HG03066 (cell line): ENCODE measurements around the gene MAP2K5.
A peak's percentile ranks its signal among the peaks of the same experiment; 100 is the strongest.

Experiments used
- ATAC-seq: cut with Tn5 transposase; IDR thresholded peaks from one replicate; pipeline ENCODE4 v1.9.1; 2021; ENCODE audit warnings: low read depth; ENCODE audit not compliant: unreplicated experiment

MAP2K5 gene

DNA sequence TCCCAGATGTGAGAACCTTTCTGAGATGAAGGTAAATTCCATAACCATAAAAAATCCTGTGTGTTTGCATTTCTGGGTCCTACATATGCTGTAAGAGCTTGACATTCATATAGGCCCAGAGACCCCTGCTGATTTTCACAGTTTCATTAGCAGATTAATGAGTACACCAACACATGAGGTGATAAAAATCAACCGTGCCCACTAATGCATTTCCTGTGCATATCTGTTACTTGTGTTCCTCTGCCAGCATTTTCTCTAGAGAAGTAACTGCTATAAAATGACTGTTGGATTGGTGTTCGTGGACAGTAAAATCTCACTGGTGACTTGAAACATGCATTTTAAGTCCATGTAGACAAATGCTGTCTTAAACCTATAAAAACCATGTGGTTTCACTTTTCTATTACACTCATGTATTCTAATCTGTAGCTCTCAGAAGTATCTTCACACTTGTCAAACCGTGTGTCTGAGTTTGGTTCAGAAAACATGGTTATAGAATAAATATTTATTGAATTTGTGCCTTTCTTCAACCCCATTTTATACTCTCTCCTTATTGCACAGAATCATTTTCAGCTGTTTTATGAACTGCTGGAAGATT, 14.6 kb downstream of the MAP2K5 start:
- no peak for ATAC-seq

DNA sequence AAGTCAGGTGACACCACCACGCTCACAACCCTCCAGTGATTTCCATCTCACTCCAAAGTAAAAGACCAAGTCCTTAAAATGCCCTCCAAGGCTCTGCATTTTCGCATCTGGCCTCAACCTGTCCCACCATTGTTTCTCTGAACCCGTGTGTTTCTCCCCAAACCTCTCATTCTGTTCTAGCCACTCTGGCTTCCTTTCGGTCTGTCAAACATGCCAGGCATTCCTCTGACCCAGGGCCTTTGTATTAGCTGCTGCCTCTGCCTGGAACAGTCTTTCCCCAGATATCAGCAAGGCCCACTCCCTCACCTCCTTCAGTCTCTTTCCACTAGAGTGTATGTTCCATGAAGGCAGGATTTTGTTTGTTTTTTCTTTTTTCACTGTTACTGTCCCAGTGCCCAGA, 16.0 kb downstream of the MAP2K5 start:
- no peak for ATAC-seq

DNA sequence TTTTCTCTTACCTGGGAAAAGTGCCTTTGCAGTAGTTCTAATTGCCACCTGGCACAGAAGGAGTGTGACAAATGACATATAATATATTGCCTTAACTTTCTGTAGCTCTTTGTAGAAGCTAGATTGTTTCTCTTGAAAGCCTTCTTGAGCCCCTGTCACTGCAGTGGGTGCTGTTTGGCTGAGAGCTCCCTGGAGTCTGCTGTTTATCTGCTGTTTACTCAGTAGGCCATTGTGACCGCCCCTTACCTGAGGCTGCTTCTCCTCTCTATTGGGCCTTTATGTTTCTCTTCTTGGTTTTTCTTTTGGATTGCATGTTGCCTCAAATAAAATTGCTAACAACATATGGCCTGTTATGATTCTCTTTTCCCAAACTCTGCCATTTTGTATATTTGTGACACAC, 16.7 kb downstream of the MAP2K5 start:
- ATAC-seq: no peak

DNA sequence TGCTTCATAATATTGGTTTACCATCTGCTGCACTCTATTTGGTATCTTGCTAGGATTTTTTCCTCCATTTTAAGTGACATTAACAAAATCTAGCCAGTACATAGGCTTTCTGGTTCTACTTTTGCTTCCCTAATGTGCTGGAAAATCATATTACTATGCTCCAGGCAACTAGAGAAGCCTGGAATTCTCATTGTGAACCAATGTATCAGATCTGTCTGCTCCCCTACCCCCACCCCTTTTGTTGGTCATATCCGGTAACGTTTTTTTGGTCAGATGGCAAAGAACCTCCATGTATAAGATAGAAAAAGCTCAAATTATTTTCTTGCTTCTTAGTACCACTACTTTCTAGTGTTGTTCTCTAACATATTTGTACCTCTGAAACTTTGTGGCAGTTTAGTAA, 17.1 kb downstream of the MAP2K5 start:
- ATAC-seq: no peak

DNA sequence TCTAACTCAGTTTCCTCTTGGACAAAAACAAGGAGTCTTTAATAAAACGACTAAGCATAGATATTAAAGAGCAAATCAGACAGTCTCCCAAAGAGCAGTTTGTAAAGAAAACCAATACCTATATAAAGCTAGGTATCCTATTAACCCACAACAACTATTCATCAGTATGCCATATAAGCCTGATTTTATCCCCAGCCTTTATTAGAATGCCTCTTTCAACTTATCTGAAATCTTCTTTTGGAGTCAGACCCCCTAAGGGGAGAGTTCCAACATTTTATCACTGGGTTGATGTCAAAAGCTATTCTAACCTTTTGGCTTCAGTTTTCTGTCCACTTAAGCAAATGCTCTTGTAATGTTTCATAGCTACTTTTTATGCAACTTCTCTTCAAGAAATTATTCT, 17.8 kb downstream of the MAP2K5 start:
- no peak for ATAC-seq

DNA sequence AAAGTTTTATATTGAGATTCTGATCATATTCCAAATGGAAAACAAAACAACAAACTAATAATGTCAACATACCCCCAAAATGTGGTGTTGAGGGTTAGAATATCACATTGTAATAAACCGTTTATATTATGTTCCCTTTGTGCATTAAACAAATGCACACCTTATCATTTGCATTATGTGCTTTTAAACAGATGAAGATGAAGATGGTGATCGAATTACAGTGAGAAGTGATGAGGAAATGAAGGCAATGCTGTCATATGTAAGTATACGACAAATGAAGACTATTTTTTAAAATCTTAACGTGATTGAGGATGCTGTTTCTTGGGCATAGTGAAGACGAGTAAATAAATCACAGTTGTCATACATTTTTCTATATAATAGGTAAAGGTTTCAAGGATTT, 20.6 kb downstream of the MAP2K5 start:
- ATAC-seq: no peak

DNA sequence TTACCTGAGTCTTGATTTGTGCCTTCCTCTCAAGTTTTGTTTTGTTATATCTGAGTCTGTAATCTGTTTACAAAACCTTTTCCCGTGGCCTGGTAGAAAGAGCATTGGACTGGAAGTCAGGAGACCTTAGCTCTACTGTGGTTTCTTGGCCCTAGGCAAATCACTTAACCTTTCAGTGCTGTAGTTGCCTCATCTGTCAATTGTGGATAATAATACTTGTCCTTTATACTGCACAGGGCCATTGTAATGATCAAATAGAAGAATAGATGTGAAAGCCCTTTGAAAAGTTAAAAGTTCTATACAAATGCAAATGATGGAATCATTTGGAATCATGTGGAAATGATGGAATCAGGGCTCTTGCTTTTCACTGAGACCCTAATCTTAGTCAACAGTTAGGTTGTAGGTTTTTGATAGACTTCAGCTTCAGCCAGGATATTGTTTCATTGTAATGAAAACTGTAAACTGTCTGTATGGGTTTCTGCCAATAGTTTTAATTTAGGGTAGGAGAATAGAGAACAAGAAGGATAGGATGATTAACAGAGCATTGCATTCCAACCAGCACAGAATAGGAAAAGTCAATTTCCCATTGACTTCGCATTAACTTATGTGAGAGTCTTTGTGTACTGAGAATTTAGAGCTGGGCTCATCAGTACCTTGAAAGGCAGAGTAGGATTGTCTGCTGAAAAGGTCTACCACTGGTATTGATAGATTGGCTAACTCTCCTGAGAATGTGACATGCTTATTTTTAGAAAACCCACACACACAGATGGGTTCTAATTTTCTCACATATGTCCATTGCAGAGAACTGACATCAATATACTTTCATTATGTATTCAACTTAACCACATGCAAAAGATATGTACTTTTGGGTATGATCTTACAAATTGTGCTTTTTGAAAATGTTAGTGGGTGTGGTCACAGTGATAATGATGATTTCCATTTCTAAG, 21.8 kb downstream of the MAP2K5 start:
- ATAC-seq: peak; percentile 94

DNA sequence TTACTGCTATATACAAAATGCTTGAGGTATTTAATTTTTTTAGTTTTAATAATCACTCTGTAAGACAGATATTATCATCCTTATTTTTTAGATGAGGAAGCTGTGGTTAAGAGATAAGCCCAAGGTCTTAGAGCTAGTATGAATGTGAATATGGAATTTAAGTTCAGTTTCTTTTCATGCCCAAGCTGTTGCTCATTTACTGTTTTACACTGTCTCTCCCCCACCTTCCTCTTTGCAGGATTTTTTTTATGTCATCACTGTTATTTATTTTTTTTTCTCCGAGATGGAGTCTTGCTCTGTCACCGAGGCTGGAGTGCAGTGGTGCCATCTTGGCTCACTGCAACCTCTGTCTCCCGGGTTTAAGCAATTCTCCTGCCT, 22.5 kb downstream of the MAP2K5 start:
- ATAC-seq: peak; percentile 25

DNA sequence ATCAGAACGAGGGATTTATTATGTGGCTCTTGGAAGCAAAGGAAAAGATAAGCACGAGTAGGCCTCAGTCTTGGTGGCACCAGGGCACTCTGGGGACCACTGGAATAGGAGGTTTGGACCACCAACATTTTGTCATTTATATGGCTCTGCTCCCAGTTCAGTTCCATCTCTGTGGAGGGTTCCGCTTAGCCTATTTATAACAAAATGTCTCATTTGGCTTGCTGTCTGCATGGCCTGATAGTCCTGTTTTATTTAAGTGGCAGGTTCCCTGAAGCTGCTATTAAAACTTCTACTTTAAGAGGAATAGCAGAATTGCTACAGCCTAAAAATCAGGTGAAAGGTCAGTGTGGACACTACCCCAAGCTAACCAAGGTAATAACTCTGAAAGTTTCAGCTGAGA, 27.2 kb downstream of the MAP2K5 start:
- ATAC-seq: no peak

DNA sequence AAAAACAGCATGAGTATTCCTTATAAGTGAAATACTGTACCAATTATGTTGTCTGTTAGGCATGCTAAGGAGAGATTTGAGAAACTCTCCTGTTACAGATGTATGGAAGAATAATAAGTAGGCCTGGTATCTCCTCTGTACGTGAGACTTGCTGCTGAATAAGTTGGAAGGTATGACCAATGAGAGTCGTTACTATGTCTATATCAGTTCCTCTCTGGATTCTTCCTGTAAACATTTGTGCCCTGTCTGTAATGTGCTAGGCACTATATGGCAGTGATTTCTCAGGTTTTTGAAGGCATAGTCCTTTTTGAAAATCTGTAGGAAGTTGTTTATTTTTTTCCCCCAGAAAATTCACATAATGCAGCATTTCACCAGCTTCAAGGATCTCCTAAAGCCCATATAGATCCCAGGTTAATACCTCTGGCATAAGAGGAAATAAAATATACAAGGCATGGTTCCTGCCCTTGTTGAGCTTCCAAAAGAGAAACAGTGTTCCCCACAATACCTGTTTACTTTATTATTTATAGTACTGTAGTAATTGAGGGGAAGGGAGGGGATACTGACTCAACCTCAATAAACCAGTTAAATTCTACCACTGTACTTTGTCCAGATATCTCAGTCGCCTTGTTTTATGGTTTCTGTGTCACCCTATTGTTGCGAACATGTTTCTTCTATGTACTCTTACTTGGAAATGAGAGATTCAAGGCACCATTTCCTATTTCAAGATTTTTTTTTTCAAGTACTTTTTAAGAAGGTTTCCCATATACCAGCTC, 28.6 kb downstream of the MAP2K5 start:
- no peak for ATAC-seq

DNA sequence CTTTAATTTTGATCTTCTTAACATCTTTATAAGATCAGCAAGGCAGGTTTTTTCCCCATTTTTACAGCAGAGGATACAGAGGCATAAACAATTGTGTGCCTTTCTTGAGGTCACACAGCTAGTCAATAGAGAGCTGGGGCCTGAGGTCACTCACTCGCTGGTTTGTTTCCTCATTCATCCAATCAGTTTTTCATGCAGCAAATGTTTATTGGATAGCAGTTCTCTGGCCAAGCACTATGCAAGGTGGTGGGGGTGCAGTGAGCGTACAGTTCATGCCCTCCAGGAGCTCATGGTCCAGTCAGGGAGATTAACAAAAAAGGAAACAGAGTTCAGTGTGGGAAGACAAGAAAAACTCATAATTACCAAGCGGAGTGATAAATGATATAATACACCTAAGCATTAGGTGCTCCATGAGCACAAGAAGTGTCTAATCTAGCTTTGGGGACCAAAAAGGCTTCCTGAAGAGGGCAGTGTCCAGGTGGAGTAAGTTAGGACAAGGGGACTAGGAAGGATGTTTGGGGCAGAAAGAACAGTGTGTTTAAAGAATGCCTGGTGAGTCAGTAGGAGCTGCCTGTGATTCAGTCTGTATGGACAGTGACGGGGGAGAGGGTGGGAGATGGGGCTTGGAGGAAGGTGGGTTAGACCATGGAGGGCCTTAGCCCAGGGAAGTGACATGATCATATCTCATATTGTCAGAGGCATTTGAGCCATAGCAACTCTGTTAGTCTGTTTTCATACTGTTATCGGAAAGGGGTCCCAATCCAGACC, 29.3 kb downstream of the MAP2K5 start:
- ATAC-seq: no peak

DNA sequence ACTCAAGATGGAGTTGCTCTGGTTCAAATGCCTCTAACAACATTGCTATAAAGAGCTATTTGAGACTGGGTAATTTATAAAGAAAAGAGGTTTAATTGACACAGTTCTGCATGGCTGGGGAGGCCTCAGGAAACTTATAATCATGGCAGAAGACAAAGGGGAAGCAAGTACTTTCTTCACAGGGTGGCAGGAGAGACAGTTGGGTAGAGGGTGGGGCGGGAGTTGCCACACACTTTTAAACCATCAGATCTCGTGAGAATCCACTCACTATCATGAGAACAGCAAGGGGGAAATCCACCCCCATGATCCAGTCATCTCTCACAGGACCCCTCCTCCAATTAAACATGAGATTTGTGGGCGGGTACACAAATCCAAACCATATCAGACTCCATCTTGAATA, 30.7 kb downstream of the MAP2K5 start:
- ATAC-seq: no peak

DNA sequence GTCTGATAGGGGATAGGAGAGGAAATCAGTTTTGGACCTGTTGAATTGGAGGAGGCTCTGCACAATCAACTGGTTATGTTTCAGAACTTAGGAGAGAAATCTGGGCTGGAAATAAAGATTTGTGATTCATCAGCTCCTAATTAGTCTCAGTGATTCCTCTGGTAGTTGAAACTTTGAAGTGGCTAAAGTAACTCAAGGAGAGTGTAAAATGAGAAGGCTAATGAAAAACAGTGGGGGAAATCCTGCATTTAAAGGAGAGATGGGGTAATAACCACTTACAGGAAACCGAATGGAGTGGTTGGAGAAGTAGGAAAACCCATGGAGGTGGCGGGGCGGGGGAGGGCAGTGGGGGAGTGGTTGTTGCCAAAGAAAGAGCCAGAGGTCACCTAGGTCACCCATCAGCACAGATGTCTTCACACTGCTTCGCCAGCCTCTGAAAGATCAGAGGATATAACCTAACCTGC, 32.6 kb downstream of the MAP2K5 start:
- ATAC-seq: no peak

DNA sequence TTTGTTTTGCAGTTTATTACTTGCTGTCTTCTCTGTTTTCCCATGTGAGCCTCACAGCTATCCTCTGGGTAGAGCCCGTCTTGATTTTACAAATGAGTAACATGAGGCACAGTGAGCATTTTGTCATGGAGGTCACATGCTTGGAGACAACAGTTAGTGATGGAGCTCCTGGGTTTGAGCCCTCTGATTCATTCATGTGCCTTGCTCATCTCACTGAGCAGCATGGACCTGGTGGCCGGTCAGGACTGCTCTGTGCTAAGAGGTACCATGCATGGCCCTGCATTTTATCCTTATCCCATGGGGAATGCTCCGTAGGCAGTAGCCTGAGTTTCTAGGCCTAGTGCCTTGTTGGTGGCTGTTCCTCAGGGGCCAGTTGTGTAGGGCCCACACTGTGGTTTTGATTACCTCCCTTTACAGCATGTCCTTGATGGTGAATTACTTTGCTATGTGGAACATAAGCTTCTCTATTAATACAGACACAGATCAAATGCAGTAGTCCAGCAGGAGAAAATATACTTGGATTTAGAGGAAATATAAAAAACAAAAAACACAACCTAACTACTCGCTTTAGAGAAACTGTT, 35.6 kb downstream of the MAP2K5 start:
- no peak for ATAC-seq

DNA sequence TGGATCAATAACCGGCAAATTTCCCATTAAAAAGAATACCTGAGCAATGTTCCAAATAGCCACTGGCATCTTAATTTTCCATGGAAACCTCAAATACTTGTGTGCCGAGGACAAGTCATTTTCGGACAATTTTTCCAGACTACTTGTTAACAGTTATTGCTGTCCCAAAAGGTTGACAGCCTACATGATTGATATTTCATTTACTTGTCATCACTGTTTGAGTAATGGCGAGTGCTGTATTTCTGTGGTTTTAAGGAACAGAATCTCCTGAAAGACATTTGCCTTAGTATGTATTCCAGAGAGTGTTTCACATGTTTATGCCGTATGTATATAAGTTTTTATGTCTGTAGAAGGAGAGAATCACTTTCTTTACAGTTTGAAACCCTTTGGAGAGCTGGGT, 36.7 kb downstream of the MAP2K5 start:
- no peak for ATAC-seq

DNA sequence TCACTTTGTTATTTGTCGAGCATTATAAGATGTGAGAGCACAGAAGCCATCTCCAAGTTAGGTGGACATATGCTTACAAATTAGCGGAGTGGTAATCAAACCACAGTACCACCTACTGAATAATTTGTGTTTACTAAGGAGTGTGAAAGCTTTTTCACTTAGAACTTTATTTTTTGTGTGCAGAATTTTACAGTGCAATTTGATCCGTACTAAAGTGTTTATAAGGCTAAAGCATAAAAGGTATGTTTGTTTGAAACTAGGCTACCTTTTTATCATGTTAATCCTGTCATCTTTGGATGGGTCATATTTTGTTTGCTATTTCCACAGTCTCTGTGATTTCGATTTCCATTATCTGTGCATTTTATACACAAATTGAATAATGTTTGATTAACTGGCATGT, 37.5 kb downstream of the MAP2K5 start:
- no peak for ATAC-seq

DNA sequence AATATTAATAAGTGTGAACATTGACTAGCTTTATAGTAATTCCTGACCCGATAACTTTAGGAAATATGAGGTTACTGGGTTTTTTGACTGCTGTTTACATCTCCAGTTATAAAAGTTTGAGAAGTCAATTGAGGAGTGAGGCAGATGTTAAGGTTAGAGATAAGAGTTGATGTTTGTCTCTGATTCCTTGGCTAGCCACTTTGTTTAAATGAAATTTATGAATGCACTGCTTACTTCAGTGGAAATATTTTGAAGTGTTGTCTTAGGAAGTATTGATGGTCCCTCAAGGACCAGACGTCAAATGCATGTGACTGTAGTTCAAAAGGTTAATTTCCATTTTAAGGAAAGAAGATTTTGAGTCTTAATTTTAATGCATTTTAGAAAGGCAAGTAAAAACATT, 41.7 kb downstream of the MAP2K5 start:
- no peak for ATAC-seq

DNA sequence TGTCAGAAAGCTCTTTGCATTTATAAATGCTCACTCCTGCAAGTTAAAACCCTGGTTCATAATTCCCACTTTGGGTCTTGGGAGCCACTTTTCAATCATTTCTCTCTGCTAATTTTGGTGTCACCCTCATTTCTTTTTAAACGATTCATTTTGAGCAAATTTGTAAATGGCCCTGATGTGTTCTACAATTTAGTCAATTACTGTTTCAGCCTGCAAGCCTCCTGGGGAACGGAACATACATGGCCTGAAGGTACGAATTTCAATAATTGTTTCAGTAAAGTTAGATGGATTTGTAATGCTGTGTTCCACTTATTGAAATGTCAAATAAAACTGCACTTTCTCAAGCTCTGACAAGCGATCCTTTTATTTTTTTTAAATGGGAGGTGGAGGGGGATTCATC, 43.2 kb downstream of the MAP2K5 start:
- no peak for ATAC-seq

DNA sequence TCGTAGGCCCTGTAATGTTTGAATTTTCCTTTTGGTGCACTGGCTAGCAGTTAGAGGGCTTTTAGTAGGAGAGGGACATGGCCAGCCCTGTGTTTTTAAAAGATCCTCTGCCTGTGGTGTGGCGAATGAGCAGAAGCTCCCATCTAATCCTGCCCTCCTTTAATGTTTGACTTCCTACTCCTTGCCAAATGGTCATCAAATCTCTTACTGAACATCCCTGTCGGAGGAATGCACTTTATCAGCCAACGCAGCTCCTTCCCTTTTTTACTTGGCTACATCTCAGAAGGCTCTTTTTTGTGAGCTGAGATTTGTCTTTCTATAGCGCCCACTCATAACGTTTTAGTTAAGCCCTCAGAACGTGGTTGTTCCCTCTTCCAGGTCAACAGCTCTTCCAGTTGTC, 44.8 kb downstream of the MAP2K5 start:
- ATAC-seq: no peak

DNA sequence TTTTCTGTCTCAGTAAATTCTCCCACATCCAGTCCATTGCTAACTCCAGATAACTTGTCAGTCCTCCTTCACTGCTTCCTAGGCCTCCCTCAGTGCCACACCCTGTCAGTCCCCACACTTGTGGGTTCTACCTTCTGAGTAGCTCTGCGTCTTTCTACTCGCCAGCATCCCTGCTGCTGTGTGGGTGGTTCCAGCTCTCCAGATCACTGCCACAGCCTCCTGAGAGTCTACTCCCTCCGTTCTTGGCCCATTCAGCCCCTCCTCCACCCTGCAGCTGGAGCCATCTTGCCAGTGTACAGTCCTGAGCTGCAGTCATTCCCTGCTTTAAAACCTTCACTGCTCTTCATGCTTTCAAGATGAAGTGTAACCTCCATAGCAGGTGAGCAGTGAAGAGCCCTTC, 45.3 kb downstream of the MAP2K5 start:
- ATAC-seq: no peak
